ENCODE results near the gene POLA2.

Gene POLA2

GRCh38 chr11:65291613-65292012 is 29.9 kb downstream of the POLA2 start:
- ATAC-seq, result peak; percentile 54
- TF ChIP-seq PPARA (CRISPR knock-in tag; IDR thresholded peaks at IDR 0.05; ENCODE audit: borderline replicate concordance) (no peak), PATZ1 (CRISPR knock-in tag; IDR thresholded peaks at IDR 0.05; ENCODE audit: borderline replicate concordance) (no peak), ZFP30 (CRISPR knock-in tag; IDR thresholded peaks at IDR 0.05) (no peak), TOX (CRISPR knock-in tag; IDR thresholded peaks at IDR 0.05; ENCODE audit: borderline replicate concordance) (no peak), GLIS3 (CRISPR knock-in tag; IDR thresholded peaks at IDR 0.05) (no peak), ZNF70 (CRISPR knock-in tag; IDR thresholded peaks at IDR 0.05) (no peak), POU6F1 (CRISPR knock-in tag; IDR thresholded peaks at IDR 0.05; ENCODE audit: borderline replicate concordance, low read depth) (no peak), OSR1 (CRISPR knock-in tag; IDR thresholded peaks at IDR 0.05) (no peak), ZC3H10 (CRISPR knock-in tag; IDR thresholded peaks at IDR 0.05) (no peak), ISL1 (CRISPR knock-in tag; IDR thresholded peaks at IDR 0.05) (no peak)
- TF ChIP-seq, protein P1, sequence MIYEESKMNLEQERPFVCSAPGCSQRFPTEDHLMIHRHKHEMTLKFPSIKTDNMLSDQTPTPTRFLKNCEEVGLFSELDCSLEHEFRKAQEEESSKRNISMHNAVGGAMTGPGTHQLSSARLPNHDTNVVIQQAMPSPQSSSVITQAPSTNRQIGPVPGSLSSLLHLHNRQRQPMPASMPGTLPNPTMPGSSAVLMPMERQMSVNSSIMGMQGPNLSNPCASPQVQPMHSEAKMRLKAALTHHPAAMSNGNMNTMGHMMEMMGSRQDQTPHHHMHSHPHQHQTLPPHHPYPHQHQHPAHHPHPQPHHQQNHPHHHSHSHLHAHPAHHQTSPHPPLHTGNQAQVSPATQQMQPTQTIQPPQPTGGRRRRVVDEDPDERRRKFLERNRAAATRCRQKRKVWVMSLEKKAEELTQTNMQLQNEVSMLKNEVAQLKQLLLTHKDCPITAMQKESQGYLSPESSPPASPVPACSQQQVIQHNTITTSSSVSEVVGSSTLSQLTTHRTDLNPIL (CRISPR knock-in tag; IDR thresholded peaks at IDR 0.05; ENCODE audit: low read depth), result no peak
- TF ChIP-seq, protein P2, sequence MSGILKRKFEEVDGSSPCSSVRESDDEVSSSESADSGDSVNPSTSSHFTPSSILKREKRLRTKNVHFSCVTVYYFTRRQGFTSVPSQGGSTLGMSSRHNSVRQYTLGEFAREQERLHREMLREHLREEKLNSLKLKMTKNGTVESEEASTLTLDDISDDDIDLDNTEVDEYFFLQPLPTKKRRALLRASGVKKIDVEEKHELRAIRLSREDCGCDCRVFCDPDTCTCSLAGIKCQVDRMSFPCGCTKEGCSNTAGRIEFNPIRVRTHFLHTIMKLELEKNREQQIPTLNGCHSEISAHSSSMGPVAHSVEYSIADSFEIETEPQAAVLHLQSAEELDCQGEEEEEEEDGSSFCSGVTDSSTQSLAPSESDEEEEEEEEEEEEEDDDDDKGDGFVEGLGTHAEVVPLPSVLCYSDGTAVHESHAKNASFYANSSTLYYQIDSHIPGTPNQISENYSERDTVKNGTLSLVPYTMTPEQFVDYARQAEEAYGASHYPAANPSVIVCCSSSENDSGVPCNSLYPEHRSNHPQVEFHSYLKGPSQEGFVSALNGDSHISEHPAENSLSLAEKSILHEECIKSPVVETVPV (CRISPR knock-in tag; IDR thresholded peaks at IDR 0.05), result no peak

DNA sequence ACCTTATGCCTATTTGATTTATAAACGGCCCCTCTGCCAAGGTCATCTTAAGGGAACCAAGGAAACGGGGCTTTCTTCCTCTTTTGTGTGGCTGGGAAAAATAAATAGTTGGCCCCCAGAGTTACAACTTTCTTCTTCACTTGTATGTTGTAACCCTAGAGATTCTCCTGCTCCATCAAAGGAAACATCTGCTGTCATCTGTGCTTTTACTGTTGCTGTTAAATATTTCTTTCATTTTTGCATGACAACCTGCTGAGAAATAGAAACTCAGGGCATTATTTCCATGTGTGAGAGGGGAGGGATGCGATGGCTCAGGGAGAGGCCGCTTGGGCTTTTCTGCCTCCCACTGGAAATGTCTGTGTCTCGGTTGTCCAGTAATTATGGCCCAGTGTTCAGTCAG is 31.1 kb downstream of the POLA2 start:
- ATAC-seq, result no peak
- TF ChIP-seq TOX (CRISPR knock-in tag; IDR thresholded peaks at IDR 0.05; ENCODE audit: borderline replicate concordance) (no peak), ESRRG (CRISPR knock-in tag; IDR thresholded peaks at IDR 0.05) (no peak), ZFP30 (CRISPR knock-in tag; IDR thresholded peaks at IDR 0.05) (no peak), PATZ1 (CRISPR knock-in tag; IDR thresholded peaks at IDR 0.05; ENCODE audit: borderline replicate concordance) (no peak), GLIS3 (CRISPR knock-in tag; IDR thresholded peaks at IDR 0.05) (no peak), ZNF8 (CRISPR knock-in tag; IDR thresholded peaks at IDR 0.05) (no peak), ZNF70 (CRISPR knock-in tag; IDR thresholded peaks at IDR 0.05) (no peak), PPARA (CRISPR knock-in tag; IDR thresholded peaks at IDR 0.05; ENCODE audit: borderline replicate concordance) (no peak), ISL1 (CRISPR knock-in tag; IDR thresholded peaks at IDR 0.05) (no peak), ARNTL (CRISPR knock-in tag; IDR thresholded peaks at IDR 0.05; ENCODE audit: borderline replicate concordance, low read depth) (no peak), POU6F1 (CRISPR knock-in tag; IDR thresholded peaks at IDR 0.05; ENCODE audit: borderline replicate concordance, low read depth) (no peak), ZNF565 (CRISPR knock-in tag; conservative IDR thresholded peaks at IDR 0.05; ENCODE audit: low read depth) (no peak), CSDC2 (CRISPR knock-in tag; IDR thresholded peaks at IDR 0.05) (no peak)
- TF ChIP-seq, protein P1 (CRISPR knock-in tag; IDR thresholded peaks at IDR 0.05; ENCODE audit: low read depth), result no peak
- TF ChIP-seq, protein P3, sequence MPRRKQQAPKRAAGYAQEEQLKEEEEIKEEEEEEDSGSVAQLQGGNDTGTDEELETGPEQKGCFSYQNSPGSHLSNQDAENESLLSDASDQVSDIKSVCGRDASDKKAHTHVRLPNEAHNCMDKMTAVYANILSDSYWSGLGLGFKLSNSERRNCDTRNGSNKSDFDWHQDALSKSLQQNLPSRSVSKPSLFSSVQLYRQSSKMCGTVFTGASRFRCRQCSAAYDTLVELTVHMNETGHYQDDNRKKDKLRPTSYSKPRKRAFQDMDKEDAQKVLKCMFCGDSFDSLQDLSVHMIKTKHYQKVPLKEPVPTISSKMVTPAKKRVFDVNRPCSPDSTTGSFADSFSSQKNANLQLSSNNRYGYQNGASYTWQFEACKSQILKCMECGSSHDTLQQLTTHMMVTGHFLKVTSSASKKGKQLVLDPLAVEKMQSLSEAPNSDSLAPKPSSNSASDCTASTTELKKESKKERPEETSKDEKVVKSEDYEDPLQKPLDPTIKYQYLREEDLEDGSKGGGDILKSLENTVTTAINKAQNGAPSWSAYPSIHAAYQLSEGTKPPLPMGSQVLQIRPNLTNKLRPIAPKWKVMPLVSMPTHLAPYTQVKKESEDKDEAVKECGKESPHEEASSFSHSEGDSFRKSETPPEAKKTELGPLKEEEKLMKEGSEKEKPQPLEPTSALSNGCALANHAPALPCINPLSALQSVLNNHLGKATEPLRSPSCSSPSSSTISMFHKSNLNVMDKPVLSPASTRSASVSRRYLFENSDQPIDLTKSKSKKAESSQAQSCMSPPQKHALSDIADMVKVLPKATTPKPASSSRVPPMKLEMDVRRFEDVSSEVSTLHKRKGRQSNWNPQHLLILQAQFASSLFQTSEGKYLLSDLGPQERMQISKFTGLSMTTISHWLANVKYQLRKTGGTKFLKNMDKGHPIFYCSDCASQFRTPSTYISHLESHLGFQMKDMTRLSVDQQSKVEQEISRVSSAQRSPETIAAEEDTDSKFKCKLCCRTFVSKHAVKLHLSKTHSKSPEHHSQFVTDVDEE (CRISPR knock-in tag; IDR thresholded peaks at IDR 0.05), result no peak

Measured in SK-N-SH treated with all-trans-retinoic acid at 6 μM for 48 hours (cell line).